Gastroesophageal sphincter (tissue), 3 donors: ENCODE data around the gene COL26A1.

Source experiments
- CTCF ChIP-seq, 4 experiments: fragments of 200-600 bp in 2 of 4; fragments of 450-650 bp in 2 of 4; sonication (generic) in 1 of 4; IDR thresholded peaks; one replicate each; pipeline ENCODE4 v1.5.1; 2017 to 2019; ENCODE audit warnings: antibody characterized with exemption in 4 of 4, mild to moderate bottlenecking in 2 of 4, moderate library complexity in 2 of 4
- POLR2AphosphoS5 ChIP-seq: sonication (generic); formaldehyde crosslinking; IDR thresholded peaks from one replicate; pipeline ENCODE4 v1.6.1; 2017; ENCODE audit warnings: antibody characterized with exemption

- TF ChIP-seq CTCF (IDR thresholded peaks at IDR 0.05) (no peak), POLR2AphosphoS5 (no peak)
Measured at GRCh38 chr7:101474178-101474577, 111.5 kb downstream of the COL26A1 start.
